GM18870 (cell line): ENCODE data around the gene KNG1.
"Not testable (repeated sequence)": the region's sequence is repeated elsewhere in the genome, so short reads cannot be mapped to it uniquely, and the experiment has no call there.

Source experiments
- ATAC-seq: cut with Tn5 transposase; IDR thresholded peaks from one replicate; pipeline ENCODE4 v1.9.1; 2021; ENCODE audit warnings: moderate library complexity; ENCODE audit not compliant: unreplicated experiment

Gene KNG1

DNA sequence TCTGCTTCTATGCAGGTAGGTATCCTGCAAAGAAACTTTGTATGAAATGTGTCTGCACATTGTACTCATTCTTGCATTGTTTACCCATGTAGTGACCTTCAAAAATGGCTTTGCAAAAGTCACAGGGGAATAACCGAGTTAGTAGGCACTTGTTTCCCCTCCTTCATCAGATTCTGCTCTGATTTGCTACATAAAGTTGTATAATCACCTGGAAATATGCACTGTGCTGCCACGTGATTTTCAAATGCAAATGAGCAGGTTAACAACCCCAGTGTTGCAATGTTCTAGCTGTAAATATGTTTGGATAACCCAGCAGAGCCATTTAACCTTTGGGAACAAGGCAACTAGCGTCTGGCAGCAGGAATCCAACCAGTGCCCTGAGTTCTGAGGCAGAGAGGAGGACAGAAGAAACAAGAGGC is at the start of gene KNG1:
Gene KNG1 (plus strand): TSS at position 321 of the 419 bp plus-strand sequence. CDS start 184 bp downstream, outside the sequence.
- no peak for ATAC-seq

DNA sequence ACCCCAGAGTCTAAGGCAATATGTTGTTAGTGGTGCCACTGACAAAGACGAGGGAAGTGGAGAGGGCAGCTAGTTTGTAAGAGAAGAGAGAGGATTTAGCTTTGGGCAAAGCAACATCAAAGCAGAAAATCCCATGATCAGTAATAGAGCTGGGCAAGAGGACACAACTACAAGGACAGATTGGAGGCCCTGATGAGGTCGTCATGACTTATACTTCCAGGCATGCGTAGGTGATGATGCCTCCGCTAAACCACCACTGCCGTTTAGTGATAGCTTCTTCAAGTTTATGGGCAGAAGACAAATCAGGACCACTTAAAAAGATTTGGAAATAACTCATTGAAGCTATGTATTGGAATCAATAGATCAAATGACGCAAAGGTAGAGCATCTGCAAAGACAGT is 48.7 kb upstream of the KNG1 start:
- ATAC-seq, result no peak

DNA sequence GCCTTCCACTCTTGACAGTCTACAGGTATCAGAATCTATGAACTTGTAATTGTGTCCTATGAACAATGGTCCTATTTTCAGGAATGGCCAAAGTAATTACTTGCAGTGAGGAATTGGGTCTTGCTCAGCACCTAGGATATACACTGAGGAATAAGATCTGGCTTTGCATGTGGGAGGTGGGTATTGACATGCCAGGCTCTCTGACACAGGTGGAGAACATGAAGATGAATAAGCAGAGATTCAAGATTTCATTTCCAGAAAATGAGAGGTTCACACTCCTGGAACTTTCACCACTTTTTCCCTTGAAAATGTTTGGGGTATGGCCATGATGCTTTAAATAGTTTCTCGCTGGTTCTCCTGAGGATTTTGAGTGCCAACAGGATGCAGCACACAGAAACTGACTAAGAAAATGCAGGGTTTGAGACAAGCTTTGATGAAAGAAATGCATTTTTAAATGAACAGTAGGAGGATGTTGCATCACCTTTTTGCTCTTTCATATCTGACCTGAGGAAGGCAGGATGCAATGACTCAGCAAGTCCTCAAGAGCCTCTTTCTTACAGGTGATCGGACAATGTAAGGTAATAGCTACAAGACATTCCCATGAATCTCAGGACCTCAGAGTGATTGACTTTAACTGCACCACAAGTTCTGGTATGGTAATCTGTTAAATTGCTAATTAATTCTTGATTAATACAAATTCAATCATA is 47.6 kb upstream of the KNG1 start:
- ATAC-seq, result no peak

DNA sequence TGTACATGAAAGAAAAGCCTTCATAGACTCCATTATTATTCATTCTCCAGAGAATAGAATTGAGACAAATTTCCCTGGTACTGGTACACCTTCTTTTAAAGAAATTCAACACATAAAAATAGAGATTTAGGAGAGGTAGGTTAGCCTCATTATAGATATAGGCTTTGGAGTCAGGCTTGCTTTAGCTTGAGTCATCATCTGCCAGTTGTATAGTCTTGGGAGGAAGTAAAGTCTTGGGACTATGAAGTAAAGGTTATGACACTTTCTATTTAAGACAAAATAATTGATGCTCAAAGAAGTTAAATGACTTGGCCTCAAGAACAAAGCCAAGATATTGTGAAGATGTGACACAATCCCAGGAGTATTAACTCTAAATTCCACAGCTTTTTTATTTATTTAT is 47.0 kb upstream of the KNG1 start:
- ATAC-seq, result no peak

DNA sequence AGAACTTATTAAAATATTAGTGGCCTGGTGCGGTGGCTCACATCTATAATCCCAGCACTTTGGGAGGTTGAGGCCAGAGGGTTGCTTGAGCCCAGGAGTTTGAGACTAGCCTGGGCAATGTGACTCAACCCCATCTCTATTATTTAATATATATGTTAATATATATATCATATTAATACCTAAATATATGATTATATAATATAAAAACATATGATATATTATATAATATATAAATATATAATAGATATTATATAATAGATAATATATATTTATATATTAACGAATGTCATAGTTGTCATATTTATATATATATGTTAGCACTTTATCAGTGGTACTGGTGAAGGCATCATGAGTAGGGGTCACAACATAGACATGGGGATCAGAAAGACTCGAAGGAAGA is 46.1 kb upstream of the KNG1 start:
- ATAC-seq, result no peak

DNA sequence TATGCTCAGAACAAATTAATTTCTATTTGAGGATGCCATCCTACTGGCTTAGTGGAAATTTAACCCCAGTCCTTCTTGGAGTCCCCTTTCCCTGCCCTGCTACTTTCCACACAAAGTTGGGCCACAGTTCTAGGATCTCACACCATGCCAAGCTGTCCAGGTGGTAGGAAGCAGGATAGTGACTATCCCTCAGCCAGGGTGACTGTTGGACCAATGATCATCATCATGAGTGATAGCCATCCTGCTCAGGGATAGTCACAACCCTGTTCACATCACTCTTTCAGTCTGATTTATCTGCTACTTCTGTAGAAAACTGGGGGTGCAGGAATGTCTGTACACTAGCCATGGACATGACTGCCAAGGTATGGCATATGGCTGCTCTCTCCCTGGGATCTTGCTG is 38.6 kb upstream of the KNG1 start:
- no peak for ATAC-seq

DNA sequence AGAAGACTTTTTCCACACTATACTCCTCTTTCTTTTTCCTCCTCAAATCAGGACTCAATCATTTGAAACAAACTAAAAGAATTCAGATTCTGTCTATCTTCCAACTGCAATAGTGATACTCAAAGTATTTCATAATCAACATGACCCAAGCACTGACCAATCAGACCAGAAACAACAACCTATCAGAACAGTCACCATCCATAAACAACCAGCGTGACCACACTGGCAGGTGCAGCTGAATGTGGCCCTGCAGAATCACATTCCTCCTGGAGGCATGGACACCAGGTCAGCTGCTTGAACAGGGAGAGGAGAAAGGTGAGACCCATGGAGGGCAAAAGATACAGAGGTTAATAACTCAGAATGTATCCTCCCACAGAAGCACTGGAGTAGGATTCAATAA is 38.0 kb upstream of the KNG1 start:
- ATAC-seq, result no peak

DNA sequence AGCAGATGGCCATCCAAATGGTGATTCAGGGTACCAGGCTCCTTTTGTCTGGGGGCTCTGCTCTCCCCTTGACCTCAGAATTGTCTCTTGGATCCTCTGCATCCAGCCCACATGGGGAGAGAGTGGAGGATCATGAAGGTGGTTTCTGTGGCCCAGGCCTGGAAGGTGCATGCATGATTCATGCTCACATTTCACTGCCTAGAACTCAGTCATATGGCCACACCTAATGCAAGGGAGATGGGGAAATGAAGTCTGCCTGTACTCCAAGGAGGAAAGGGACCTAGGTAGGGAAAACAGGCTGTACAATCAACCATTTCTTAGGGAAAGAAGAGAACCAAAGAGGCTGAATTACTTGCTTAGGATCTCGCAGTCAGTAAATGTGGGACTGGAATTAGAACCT is 36.3 kb upstream of the KNG1 start:
- ATAC-seq, result no peak

DNA sequence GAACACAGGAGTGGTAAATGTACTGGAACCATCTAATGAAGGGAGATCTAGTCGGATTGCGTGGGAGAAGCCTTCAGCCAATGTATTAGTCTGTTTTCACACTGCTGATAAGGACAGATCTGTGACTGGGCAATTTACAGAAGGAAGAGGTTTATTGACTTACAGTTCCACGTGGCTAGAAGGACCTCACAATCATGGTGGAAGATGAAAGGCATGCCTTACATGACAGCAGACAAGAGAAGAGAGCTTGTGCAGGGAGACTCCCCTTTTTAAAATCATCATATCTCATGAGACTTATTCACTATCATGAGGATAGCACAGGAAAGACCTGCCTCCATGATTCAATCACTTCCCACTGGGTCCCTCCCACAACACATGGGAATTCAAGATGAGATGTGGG is 34.3 kb upstream of the KNG1 start:
- ATAC-seq, result no peak

DNA sequence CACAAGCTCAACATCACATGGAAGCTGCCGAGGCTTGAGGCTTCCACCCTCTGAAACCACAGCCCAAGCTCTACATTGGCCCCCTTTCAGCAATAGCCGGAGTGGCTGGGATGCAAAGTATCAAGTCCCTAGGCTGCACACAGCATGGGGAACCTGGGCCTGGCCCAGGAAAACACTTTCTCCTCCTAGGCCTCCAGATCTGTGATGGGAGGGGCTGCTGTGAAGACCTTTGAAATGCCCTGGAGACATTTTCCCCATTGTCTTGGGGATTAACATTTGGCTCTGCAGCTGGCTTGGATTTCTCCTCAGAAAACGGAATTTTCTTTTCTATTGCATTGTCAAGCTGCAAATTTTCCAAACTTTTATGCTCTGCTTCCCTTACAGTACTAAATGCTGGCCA is 33.2 kb upstream of the KNG1 start:
- ATAC-seq, result no peak

DNA sequence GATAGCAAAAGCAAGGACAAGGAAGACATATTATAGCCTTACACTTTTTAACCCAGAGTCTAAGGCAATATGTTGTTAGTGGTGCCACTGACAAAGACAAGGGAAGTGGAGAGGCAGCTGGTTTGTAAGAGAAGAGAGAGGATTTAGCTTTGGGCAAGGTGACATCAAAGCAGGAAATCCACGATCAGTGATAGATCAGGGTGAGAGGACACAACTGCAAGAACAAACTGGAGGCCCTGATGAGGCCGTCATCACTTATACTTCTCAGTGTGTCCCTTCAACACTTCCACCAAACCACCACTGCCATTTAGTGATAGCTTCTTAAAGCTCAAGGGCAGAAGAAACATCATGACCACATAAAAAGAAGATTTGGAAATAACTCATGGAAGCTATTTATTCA is 30.7 kb upstream of the KNG1 start:
- ATAC-seq, result not testable (repeated sequence)

DNA sequence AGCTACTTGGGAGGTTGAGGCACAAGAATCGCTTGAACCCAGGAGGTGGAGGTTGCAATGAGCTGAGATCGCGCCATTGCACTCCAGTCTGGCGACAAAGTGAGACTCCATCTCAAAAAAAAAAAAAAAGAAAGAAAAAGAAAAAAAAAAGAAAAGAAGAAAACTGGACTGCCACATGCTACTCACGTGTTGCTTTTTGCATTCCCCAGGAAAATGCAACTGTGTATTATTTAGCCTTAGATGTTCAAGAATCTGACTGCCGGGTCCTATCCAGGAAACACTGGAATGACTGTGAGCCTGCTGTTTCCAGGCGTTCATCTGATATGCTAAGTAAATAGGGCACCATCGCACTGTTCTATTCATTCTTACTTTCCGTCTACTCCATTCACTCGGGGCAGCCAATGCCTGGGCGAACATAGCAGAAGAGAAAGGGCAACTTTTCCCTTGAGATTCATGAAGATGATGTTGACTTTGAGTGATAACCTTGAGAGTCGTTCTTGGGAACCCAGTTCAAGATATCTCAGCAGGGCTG is 30.0 kb upstream of the KNG1 start:
- ATAC-seq, result no peak

DNA sequence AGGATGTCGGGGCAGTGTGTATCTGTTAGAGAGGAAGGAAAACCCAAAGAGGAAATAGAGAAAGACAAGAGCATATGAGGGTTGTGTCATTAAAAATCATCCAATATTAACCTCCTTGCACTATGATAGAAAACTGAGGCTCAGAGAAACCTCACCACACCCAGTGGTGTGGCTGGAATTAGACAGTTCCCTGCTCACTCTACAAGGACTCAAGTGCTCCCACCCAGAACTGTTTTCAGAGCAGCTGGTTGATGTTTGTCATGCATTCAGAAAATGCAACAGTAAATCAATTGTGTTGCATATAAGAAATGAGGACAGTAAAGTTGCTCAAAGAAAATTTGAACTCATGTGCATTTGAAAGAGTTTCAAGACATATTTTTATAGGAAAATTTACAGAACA is 26.9 kb upstream of the KNG1 start:
- ATAC-seq, result not testable (repeated sequence)

DNA sequence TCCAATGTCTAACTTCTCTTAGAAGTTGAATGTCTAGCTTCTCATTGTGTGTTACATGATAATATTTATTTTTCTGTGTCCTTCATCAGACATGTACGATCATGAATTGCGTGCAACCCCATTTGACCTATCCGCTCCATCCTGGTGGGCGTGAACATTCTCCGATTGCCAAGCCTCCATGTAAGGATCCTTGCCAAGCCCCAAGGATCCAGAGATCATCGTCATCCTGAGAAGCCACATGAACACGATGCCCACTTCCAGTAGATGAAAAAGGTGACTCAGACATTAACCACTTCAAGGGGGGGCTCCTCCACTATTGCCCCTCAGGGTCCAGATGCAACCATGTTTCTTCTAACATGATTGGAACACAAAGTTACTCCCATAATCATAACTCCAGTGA is 25.5 kb upstream of the KNG1 start:
- no peak for ATAC-seq

DNA sequence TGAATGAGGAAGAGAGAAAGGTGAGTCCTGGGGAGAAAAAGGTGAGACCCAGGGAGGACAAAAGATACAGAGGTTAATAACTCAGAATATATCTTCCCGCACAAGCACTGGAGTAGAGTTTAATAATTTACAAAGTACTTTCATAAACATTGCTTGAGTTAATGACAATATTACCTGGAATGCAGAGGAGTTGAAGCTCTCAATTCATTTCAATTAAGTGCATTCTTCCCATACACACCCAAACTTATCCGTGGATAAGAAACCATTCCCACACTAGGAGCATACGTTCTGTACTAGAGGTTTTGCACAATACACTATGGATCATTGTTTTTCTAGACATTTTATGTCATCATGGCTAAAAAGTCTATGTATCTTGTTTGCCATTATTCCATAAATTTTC is 23.3 kb upstream of the KNG1 start:
- ATAC-seq, result no peak

DNA sequence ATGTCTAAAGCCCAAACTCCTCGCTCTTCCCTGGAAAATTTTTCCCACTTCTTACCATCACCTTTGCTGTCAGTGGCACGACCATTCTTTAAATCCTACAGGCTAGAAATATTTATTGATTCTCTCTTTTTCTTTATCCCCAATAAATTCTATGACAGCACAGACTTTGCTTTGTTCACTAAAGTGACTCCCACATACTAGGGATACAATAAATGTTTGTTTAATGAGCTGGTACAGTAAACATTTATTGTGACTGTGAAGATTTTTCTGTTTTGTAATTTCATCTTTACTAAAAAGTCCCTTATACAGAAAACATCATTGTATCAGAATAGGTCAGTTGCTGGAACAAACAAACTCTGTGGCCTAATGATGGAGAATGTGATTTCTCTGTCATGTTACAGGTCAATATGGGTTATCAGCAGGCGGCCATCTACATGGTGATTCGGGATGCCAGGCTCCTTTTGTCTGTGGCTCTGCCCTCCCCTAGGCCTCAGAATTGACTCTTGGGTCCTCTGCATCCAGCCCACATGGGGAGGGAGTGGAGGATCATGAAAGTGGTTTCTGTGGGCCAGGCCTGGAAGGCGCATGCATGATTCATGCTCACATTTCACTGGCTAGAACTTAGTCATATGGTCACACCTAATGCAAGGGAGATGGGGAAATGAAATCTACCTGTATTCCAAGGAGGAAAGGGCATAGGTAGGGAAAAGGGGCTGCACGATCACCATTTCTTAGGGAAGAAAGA is 22.7 kb upstream of the KNG1 start:
- no peak for ATAC-seq

DNA sequence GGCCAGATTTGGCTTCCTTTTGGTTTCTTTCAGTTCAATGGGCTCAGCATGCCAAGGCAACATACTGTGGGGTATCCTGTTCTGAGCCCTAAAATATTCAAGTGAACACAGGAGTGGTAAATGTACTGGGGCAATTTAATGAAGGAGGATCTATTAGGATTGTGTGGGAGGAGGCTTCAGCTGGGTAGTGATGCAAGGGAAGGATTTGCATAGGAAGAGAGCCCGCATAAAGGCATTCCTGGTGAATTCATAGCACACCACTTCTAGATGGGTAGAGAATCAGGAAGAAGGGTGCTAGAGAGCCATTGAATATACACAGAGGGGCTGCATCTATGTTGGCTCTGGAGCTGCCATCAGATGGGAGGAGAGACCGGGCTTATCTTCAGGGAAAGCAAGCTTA is 20.6 kb upstream of the KNG1 start:
- no peak for ATAC-seq

DNA sequence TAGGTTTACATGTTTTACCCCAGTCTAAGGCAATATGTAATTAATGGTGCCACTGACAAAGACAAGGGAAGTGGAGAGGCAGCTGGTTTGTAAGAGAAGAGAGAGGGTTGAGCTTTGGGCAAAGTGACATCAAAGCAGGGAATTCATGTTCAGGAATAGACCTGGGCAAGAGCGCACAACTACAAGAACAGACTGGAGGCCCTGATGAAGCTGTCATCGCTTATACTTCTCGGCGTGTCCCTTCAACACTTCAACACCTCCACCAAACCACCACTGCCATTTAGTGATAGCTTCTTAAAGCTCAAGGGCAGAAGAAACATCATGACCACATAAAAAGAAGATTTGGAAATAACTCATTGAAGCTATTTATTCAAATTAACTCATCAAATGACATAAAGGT is 19.6 kb upstream of the KNG1 start:
- ATAC-seq, result no peak

DNA sequence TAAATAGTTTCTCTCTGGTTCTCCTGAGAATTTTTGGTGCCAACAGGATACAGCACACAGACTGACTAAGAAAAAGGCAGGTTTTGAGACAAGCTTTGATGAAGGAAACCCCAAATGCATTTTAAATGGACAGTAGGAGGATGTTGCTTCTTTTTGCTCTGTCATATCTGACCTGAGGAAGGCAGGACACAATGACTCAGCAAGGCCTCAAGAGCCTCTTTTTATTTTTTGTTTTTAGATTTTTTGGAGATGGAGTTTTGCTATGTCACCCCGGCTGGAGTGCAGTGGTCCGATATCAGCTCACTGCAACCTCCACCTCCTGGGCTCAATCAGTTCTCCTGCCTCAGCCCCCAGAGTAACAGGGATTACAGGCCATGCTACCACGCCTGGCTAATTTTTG is 16.9 kb upstream of the KNG1 start:
- no peak for ATAC-seq

DNA sequence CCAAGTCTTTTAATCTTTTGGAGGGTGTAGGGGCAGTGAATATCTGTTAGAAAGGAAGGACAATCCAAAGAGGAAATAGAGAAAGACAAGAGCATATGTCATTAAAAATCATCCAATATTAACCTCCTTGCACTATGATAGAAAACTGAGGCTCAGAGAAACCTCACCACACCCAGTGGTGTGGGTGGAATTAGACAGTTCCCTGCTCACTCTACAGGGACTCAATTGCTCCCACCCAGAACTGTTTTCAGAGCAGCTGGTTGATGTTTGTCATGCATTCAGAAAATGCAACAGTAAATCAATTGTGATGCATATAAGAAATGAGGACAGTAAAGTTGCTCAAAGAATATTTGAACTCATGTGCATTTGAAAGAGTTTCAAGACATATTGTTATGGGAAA is 14.7 kb upstream of the KNG1 start:
- not testable (repeated sequence) for ATAC-seq

DNA sequence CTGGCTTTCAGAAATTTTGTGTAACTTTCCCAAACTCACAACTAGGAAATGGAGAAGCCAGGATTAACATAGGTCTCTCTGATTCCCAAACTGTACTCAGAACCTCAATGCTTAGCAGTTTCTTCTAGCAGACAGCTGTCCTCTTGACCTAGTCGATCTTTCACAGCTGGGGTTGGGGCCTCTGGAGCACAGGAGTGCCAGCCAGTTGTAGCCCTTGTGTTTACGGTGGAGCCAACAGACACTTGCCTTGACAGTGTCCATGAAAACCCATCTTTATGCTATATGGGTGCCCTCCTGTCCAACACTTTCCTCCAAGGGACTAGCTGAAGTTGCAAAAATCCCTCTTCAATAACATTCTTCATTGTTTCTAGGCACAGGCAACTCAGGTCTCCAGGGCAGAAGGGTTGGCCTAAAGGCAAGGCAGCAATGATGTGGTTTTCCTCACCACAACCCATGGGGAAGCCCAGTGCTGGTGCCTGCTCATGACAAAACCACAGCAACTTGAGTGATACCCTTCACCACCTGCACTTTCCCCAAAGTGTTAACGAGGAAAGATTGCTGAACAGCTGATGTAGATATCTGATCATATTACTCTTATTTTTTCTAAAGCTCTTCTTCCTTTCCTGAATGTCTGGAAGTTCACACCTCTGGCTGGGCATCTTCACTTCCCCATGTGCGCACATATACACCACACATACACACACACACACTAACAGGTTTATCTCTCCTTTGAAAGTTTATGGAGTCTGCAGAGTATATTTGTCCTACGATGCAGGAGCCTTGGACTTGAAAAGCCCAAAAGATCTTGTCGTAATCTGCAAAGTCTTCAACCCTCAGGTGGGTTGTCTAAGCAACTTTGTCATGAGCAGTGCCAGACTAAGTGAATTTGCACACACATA is 11.0 kb upstream of the KNG1 start:
- peak; percentile 60 for ATAC-seq
